HepG2 (cell line): ENCODE results near the gene ADIPOR2. TPM values are rescaled to one million over a fixed set of nuclear protein-coding genes. Genes with fewer than 3 reads are reported as not detected.
A peak's percentile ranks its signal among the peaks of the same experiment; 100 is the strongest.

Source experiments
- ATAC-seq: fragments of 200-7000 bp; cut with Tn5 transposase; 3 replicates; pipeline ENCODE4 v1.9.1; 2020; ENCODE audit warnings: mild to moderate bottlenecking, moderate library complexity
- BruUV-seq: library from RNA; stranded (reverse); fragments of 400-500 nt; replicated peaks from 2 replicates; lab custom pipeline; 2021; lab: Mats Ljungman, UMichigan
- CTCF ChIA-PET: fragments of 300-600 bp; formaldehyde crosslinking; extraction: SDS; loops from one replicate; lab custom pipeline; 2021; ENCODE audit warnings: low total read pairs, inconsistent platforms, low intra/inter-chr PET ratio; lab: Yijun Ruan, JAX
- POLR2A ChIA-PET: fragments of 350-600 bp; sonication (Branson Sonifier 250); formaldehyde crosslinking; loops from one replicate; lab custom pipeline; 2020; ENCODE audit warnings: antibody characterized with exemption, inconsistent platforms; lab: Yijun Ruan, JAX
- DNase-seq: peaks from one replicate; pipeline ENCODE4 v3.0.0-alpha.2; 2015; ENCODE audit warnings: low spot score
- FAIRE-seq: peaks from 3 replicates; lab custom pipeline; 2011; peaks lifted over from hg19 to GRCh38; lab: Jason Lieb, UNC
- H2AFZ ChIP-seq: one replicate; pipeline ENCODE4 v1.6.1; 2011; ENCODE audit warnings: low read length, inconsistent platforms
- H3K27ac ChIP-seq: fragments of 300-600 bp; 3 replicates; pipeline ENCODE4 v1.8.0; 2011; ENCODE audit warnings: mixed run types, mild to moderate bottlenecking, mixed read lengths, low read length, inconsistent platforms; ENCODE audit not compliant: insufficient read depth; ENCODE audit errors: extremely low read length
- H3K27me3 ChIP-seq, 2 experiments: fragments of 200-600 bp in 1 of 2; 2 replicates in 1 of 2; 3 replicates in 1 of 2; pipeline versions ENCODE4 v1.6.0 to v1.8.0; 2011; ENCODE audit warnings: low read length in 2 of 2, mild to moderate bottlenecking in 2 of 2, moderate library complexity in 2 of 2, inconsistent platforms in 1 of 2; ENCODE audit not compliant: insufficient read depth in 2 of 2, control insufficient read depth in 1 of 2
- H3K36me3 ChIP-seq, 2 experiments: fragments of 200-600 bp in 1 of 2; replicated peaks in 1 of 2; 2 replicates in 1 of 2; 3 replicates in 1 of 2; pipeline versions ENCODE4 v1.5.1 to v1.8.0; 2011; ENCODE audit warnings: low read length in 2 of 2, inconsistent platforms in 1 of 2; ENCODE audit not compliant: insufficient read depth in 2 of 2, control insufficient read depth in 1 of 2
- H3K4me1 ChIP-seq: 2 replicates; pipeline ENCODE4 v1.5.1; 2012; ENCODE audit warnings: low read length, inconsistent platforms; ENCODE audit not compliant: insufficient read depth
- H3K4me2 ChIP-seq: 2 replicates; pipeline ENCODE4 v1.6.0; 2011; ENCODE audit warnings: low read depth, low read length, inconsistent platforms
- H3K4me3 ChIP-seq, 3 experiments: fragments of 200-600 bp in 1 of 3; sonication (generic), shearing (Covaris generic) in 1 of 3; replicated peaks in 1 of 3; 2 replicates each; pipeline ENCODE4 v1.5.1; 2011 to 2016; ENCODE audit warnings: low read length in 3 of 3, inconsistent platforms in 2 of 3, low read depth in 2 of 3, mild to moderate bottlenecking in 2 of 3, control low read depth in 1 of 3, mixed read lengths in 1 of 3; ENCODE audit not compliant: insufficient read depth in 1 of 3
- H3K79me2 ChIP-seq: one replicate; pipeline ENCODE4 v1.6.1; 2011; ENCODE audit warnings: low read length, inconsistent platforms; ENCODE audit not compliant: insufficient read depth
- H3K9ac ChIP-seq: 2 replicates; pipeline ENCODE4 v1.6.0; 2011; ENCODE audit warnings: mild to moderate bottlenecking, low read depth, low read length, inconsistent platforms; ENCODE audit not compliant: insufficient read depth
- H3K9me3 ChIP-seq: 2 replicates; pipeline ENCODE4 v1.5.1; 2012; ENCODE audit warnings: mild to moderate bottlenecking, low read length
- H4K20me1 ChIP-seq: 2 replicates; pipeline ENCODE4 v1.6.0; 2011; ENCODE audit warnings: inconsistent platforms, mild to moderate bottlenecking, low read length, moderate library complexity; ENCODE audit not compliant: insufficient read depth
- HDAC2 ChIP-seq: sonication (generic); formaldehyde crosslinking; IDR thresholded peaks from 2 replicates; pipeline ENCODE4 v1.4.0; 2020; ENCODE audit warnings: missing genetic modification reagents
- MAFK ChIP-seq, 2 experiments: IDR thresholded peaks in 1 of 2; conservative IDR thresholded peaks in 1 of 2; 2 replicates each; pipeline ENCODE4 v1.6.1; 2011; ENCODE audit warnings: improper control_type of control experiment in 2 of 2, low read length in 2 of 2
- PHF5A ChIP-seq: IDR thresholded peaks from one replicate; pipeline ENCODE4 v1.6.1; 2018; ENCODE audit warnings: low read depth, missing genetic modification reagents; ENCODE audit not compliant: unreplicated experiment
- PRMT3 ChIP-seq: sonication (generic); formaldehyde crosslinking; IDR thresholded peaks from 2 replicates; pipeline ENCODE4 v1.8.1; 2022; ENCODE audit warnings: low read depth, mild to moderate bottlenecking, moderate library complexity, missing genetic modification reagents, borderline replicate concordance
- ZNF317 ChIP-seq: sonication (generic); formaldehyde crosslinking; IDR thresholded peaks from 2 replicates; pipeline ENCODE4 v1.5.0; 2020; ENCODE audit warnings: mild to moderate bottlenecking, missing genetic modification reagents
- ZNF501 ChIP-seq: sonication (generic); formaldehyde crosslinking; IDR thresholded peaks from 2 replicates; pipeline ENCODE4 v1.5.1; 2020; ENCODE audit warnings: mild to moderate bottlenecking, moderate library complexity, missing genetic modification reagents
- ZNF609 ChIP-seq: sonication (generic); formaldehyde crosslinking; IDR thresholded peaks from 2 replicates; pipeline ENCODE4 v1.4.0; 2020; ENCODE audit warnings: mild to moderate bottlenecking, missing genetic modification reagents, borderline replicate concordance
- WGBS: methylation state at CpG from one replicate; pipeline ENCODE4 v1.1.6; 2017; ENCODE audit warnings: low lambda C conversion rate; 5-methylcytosine and 5-hydroxymethylcytosine counted together
- in situ Hi-C: cut with HindIII; loops from 2 replicates; pipeline ENCODE4 v1.10.0; 2017; ENCODE audit warnings: low pct_unique_long_range_greater_than_20kb; ENCODE audit not compliant: extremely low pct_ligation_motif_present
- intact Hi-C: fragments of 100-400 bp; cut with micrococcal nuclease; formaldehyde crosslinking; loops from one replicate; pipeline ENCODE4 v1.10.0; 2022; ENCODE audit not compliant: unreplicated experiment
- polyA plus RNA-seq, 8 experiments: library from polyadenylated mRNA; depleted of rRNA in 3 of 8; stranded (reverse) in 7 of 8; unstranded in 1 of 8; fragments of >200 nt; fragmentation: Illumina TruSeq in 4 of 8; extraction: Trizol in 4 of 8; gene quantifications; 2 replicates each; pipeline versions ENCODE4 v1.2.1 to v1.2.3, GENCODE V29; 2011 to 2016; ENCODE audit warnings: low read depth in 4 of 8, missing spikeins in 1 of 8, mixed read lengths in 1 of 8; ENCODE audit not compliant: insufficient read depth in 1 of 8
- total RNA-seq, 5 experiments: library from RNA; depleted of rRNA; stranded (reverse); fragments of >200 nt; fragmentation: Illumina TruSeq; extraction: Trizol; gene quantifications; 2 replicates each; pipeline ENCODE4 v1.2.3, GENCODE V29; 2016; ENCODE audit warnings: low read depth in 1 of 5

ADIPOR2 gene
- total and polyA plus RNA-seq, 2 of the 13 experiments (the other 11 are each of a cell fraction or from before 2014, with no cell fraction given): 35.2 to 52.2 TPM

- TF ChIP-seq ZNF317 (no peak), PHF5A (CRISPR knock-in tag) (no peak), ZNF501 (no peak), MAFK (conservative IDR thresholded peaks at IDR 0.05 in 1 of 2, IDR thresholded peaks at IDR 0.05 in 1 of 2; ENCODE audit: low read length in 2 of 2) (no peak), PRMT3 (CRISPR knock-in tag) (no peak)
- CTCF ChIA-PET: no interaction called here
These were observed 46.9 kb upstream of the ADIPOR2 start for GRCh38 chr12:1643905-1644533.

GRCh38 chr12:1644534-1645438, 46.1 kb upstream of the ADIPOR2 start:
- FAIRE-seq: no peak
- in situ Hi-C loops (loop anchor here (5.0 kb wide), 1 partner anchor 293 kb away; no protein-coding TSS in a partner anchor), intact Hi-C loops (no loop called here)
- Histone ChIP-seq H3K9ac (no peak overlapping the region), H3K27me3 (peaks cover 6 to 75% of the 10 kb centered on the region in 2 experiments), H3K4me1 (peaks cover 38% of the 10 kb centered on the region), H3K4me3 (no peak overlapping the region), H3K79me2 (no peaks in the 10 kb centered on the region), H3K4me2 (peak overlapping the region; percentile 49), H3K27ac (no peak overlapping the region), H3K9me3 (no peaks in the 10 kb centered on the region), H2AFZ (no peak overlapping the region), H4K20me1 (no peaks in the 10 kb centered on the region), H3K36me3 (no peaks in the 10 kb centered on the region)
- CTCF ChIA-PET: no interaction called here
- no peak for DNase-seq
- no TSS peak for BruUV-seq
- POLR2A ChIA-PET: no interaction called here
- WGBS: 31% methylated on average over 14 of the region's 15 CpGs
- ATAC-seq: peak; percentile 21; the same call in 2 of the 3 replicates
- TF ChIP-seq HDAC2 (CRISPR knock-in tag) (no peak), ZNF609 (CRISPR knock-in tag) (no peak)

More at GRCh38 chr12:1643905-1644533, 46.9 kb upstream of the ADIPOR2 start:
- Histone ChIP-seq H3K4me3 (no peak overlapping the region), H3K36me3 (no peaks in the 10 kb centered on the region), H3K27ac (no peak overlapping the region), H3K4me1 (peaks cover 33% of the 10 kb centered on the region), H3K9ac (no peak overlapping the region), H3K27me3 (peaks cover 6 to 68% of the 10 kb centered on the region in 2 experiments), H3K79me2 (no peaks in the 10 kb centered on the region), H3K4me2 (no peak overlapping the region), H3K9me3 (no peaks in the 10 kb centered on the region), H4K20me1 (no peaks in the 10 kb centered on the region), H2AFZ (no peak overlapping the region)
- intact Hi-C loops (no loop called here), in situ Hi-C loops (no loop called here)
- DNase-seq (no peak), ATAC-seq (no peak), FAIRE-seq (no peak)
- POLR2A ChIA-PET: no interaction called here
- no TSS peak for BruUV-seq
- 32% methylated on average over 6 of the region's 7 CpGs for WGBS
